Measurements from ENCODE around the gene KAT8. TPM values are rescaled to one million over a fixed set of nuclear protein-coding genes. Genes with fewer than 3 reads are reported as not detected.

The KAT8 gene
- total and polyA plus RNA-seq, 2 of the 13 experiments (the other 11 are each of a cell fraction or from before 2014, with no cell fraction given) = 79.0 to 84.2 TPM

DNA sequence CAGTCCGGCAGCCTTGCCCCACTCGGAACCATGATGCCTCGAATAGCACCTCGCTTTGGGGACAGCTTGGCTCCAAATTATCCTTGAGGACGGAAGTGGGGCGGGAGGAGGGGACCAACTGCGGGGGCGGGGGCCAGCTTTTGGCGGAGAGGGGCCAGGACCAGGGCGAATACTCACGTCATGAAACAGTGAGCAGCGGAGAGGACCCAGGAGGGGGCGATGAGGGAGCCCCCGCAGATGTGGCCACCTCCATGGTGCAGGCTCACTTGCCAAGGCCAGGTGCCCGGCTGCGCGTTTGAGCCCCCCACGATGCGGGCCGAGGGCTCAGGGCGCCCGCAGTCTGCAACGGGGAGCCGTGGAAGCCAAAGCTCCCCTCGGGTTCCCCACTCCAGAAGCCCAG is 31.4 kb downstream of the KAT8 start:
- Histone ChIP-seq H3K4me3 (replicated peaks in 1 of 3; ENCODE audit: insufficient read depth in 1 of 3, low read depth in 2 of 3, low read length in 3 of 3) (no peak overlapping the region), H3K79me2 (ENCODE audit: insufficient read depth, low read length) (no peaks in the 10 kb centered on the region), H4K20me1 (ENCODE audit: insufficient read depth, low read length) (no peaks in the 10 kb centered on the region), H3K4me2 (ENCODE audit: low read depth, low read length) (no peak overlapping the region), H3K36me3 (replicated peaks in 1 of 2; ENCODE audit: control insufficient read depth in 1 of 2, insufficient read depth in 2 of 2, low read length in 2 of 2) (no peaks in the 10 kb centered on the region), H2AFZ (ENCODE audit: low read length) (no peak overlapping the region), H3K27ac (ENCODE audit: extremely low read length, insufficient read depth, low read length) (no peak overlapping the region), H3K9ac (ENCODE audit: insufficient read depth, low read depth, low read length) (no peak overlapping the region), H3K9me3 (ENCODE audit: low read length) (no peaks in the 10 kb centered on the region), H3K4me1 (ENCODE audit: insufficient read depth, low read length) (peaks cover 36% of the 10 kb centered on the region), H3K27me3 (ENCODE audit: control insufficient read depth in 1 of 2, insufficient read depth in 2 of 2, low read length in 2 of 2) (peaks cover 1 to 33% of the 10 kb centered on the region in 2 experiments; a peak in 4 of 5 replicates)
- ChIA-PET CTCF (ENCODE audit: low intra/inter-chr PET ratio, low total read pairs) (no interaction called here), POLR2A (no interaction called here)
- no peak for TF ChIP-seq ZNF557 (CRISPR knock-in tag; IDR thresholded peaks at IDR 0.05)
- TF ChIP-seq BRCA1 (CRISPR knock-in tag; IDR thresholded peaks at IDR 0.05) = no peak
- no peak for TF ChIP-seq ZNF20 (CRISPR knock-in tag; IDR thresholded peaks at IDR 0.05)
- TF ChIP-seq BCL6 (CRISPR knock-in tag; IDR thresholded peaks at IDR 0.05) = no peak
- DNase-seq (ENCODE audit: low spot score) = no peak
- in situ Hi-C loops (cut with HindIII; ENCODE audit: extremely low pct_ligation_motif_present, low pct_unique_long_range_greater_than_20kb) (no loop called here), intact Hi-C loops (cut with micrococcal nuclease; ENCODE audit: unreplicated experiment) (loop anchor here (10.0 kb wide), 1 partner anchor 194 kb away; the partner anchor contains the start of gene SETD1A)
- no TSS peak for BruUV-seq (replicated peaks)
- no peak for ATAC-seq
- FAIRE-seq = no peak
- WGBS (ENCODE audit: low lambda C conversion rate) = 70% methylated on average over 11 of the region's 25 CpGs

DNA sequence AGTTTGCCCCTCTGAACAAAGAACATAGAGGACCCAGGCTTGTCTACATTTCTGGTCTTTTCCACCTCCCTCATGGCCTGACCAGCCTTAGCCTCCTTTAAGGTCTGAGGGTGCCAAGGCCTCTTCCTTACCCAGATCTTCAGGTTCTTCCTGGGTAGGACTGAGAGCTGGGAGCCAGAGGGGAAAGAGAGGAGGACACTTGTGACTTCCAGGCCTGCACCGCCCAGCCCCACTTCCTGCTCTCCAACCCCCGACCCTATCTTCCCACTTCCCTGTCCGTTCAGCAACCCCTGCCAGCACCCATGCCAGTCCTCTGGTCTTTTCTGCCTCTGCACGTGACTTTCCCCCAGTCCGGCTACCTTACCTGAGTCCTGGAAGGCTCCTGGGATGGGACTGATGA is 31.9 kb downstream of the KAT8 start:
- 23% methylated on average over 5 of the region's 5 CpGs for WGBS (ENCODE audit: low lambda C conversion rate)
- no peaks in the 10 kb centered on the region for H3K79me2 ChIP-seq (ENCODE audit: insufficient read depth, low read length)
- no TSS peak for BruUV-seq (replicated peaks)
- H3K27me3 ChIP-seq (ENCODE audit: control insufficient read depth in 1 of 2, insufficient read depth in 2 of 2, low read length in 2 of 2) = peaks cover 1 to 33% of the 10 kb centered on the region in 2 experiments; a peak in 4 of 5 replicates
- no peak for DNase-seq (ENCODE audit: low spot score)
- H3K4me1 ChIP-seq (ENCODE audit: insufficient read depth, low read length) = peaks cover 36% of the 10 kb centered on the region
- FAIRE-seq = no peak
- H3K36me3 ChIP-seq (replicated peaks in 1 of 2; ENCODE audit: control insufficient read depth in 1 of 2, insufficient read depth in 2 of 2, low read length in 2 of 2) = no peaks in the 10 kb centered on the region
- H2AFZ ChIP-seq (ENCODE audit: low read length) = no peak overlapping the region
- no peak overlapping the region for H3K9ac ChIP-seq (ENCODE audit: insufficient read depth, low read depth, low read length)
- intact Hi-C loops (cut with micrococcal nuclease; ENCODE audit: unreplicated experiment) (loop anchor here (10.0 kb wide), 1 partner anchor 195 kb away; the partner anchor contains the start of gene SETD1A), in situ Hi-C loops (cut with HindIII; ENCODE audit: extremely low pct_ligation_motif_present, low pct_unique_long_range_greater_than_20kb) (no loop called here)
- peak; percentile 11; the same call in 2 of the 3 replicates for ATAC-seq
- H3K4me2 ChIP-seq (ENCODE audit: low read depth, low read length) = 0 out of 2 replicates have a peak overlapping the region, but pooled peaks have one; percentile 2
- CTCF ChIA-PET (ENCODE audit: low intra/inter-chr PET ratio, low total read pairs) = no interaction called here
- H3K27ac ChIP-seq (ENCODE audit: extremely low read length, insufficient read depth, low read length) = no peak overlapping the region
- H3K9me3 ChIP-seq (ENCODE audit: low read length) = no peaks in the 10 kb centered on the region
- H3K4me3 ChIP-seq (replicated peaks in 1 of 3; ENCODE audit: insufficient read depth in 1 of 3, low read depth in 2 of 3, low read length in 3 of 3) = no peak overlapping the region
- POLR2A ChIA-PET = interaction anchor here (0.8 kb wide), 1 partner anchor 9 kb away, joined by 3 read pairs; no protein-coding TSS in a partner anchor
- no peaks in the 10 kb centered on the region for H4K20me1 ChIP-seq (ENCODE audit: insufficient read depth, low read length)
- no peak for TF ChIP-seq ZNF513 (CRISPR knock-in tag; conservative IDR thresholded peaks at IDR 0.05)
- no peak for TF ChIP-seq ZNF644 (CRISPR knock-in tag; IDR thresholded peaks at IDR 0.05; ENCODE audit: low read depth)
- no peak for TF ChIP-seq CCAR2 (optimal IDR thresholded peaks at IDR 0.05; ENCODE audit: low read depth, low read length)
- TF ChIP-seq, protein P1, sequence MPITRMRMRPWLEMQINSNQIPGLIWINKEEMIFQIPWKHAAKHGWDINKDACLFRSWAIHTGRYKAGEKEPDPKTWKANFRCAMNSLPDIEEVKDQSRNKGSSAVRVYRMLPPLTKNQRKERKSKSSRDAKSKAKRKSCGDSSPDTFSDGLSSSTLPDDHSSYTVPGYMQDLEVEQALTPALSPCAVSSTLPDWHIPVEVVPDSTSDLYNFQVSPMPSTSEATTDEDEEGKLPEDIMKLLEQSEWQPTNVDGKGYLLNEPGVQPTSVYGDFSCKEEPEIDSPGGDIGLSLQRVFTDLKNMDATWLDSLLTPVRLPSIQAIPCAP (CRISPR knock-in tag; IDR thresholded peaks at IDR 0.05; ENCODE audit: low read depth) = no peak
- no peak for TF ChIP-seq HDAC6 (IDR thresholded peaks at IDR 0.05; ENCODE audit: low read depth, low read length)
- TF ChIP-seq CBFB (CRISPR knock-in tag; IDR thresholded peaks at IDR 0.05) = no peak
- no peak for TF ChIP-seq ISL2 (CRISPR knock-in tag; IDR thresholded peaks at IDR 0.05)
- no peak for TF ChIP-seq DR1 (CRISPR knock-in tag; IDR thresholded peaks at IDR 0.05)
- TF ChIP-seq ZNF800 (CRISPR knock-in tag; IDR thresholded peaks at IDR 0.05) = no peak

Measured in HepG2 (cell line).